Endothelial cell of umbilical vein (primary cell): ENCODE measurements around the gene SERPINE1. TPM values are rescaled to one million over a fixed set of nuclear protein-coding genes. Genes with fewer than 3 reads are reported as not detected.

ENCODE experiments used
- BruUV-seq: library from RNA; stranded (reverse); fragments of 400-500 nt; replicated peaks from 2 replicates; lab custom pipeline; 2021; lab: Mats Ljungman, UMichigan
- CTCF ChIA-PET: fragments of 300-600, 350-600 bp; sonication (Branson Sonifier 250); formaldehyde crosslinking; loops from one replicate; lab custom pipeline; 2021; ENCODE audit warnings: antibody characterized with exemption, inconsistent platforms; lab: Charles Lee
- POLR2A ChIA-PET: fragments of 300-600, 350-600 bp; sonication (Branson Sonifier 250); formaldehyde crosslinking; loops from one replicate; lab custom pipeline; 2021; ENCODE audit warnings: antibody characterized with exemption, inconsistent platforms; lab: Charles Lee
- DNase-seq: peaks from one replicate; pipeline ENCODE4 v3.0.0-alpha.2; 2011; ENCODE audit warnings: low read depth, low spot score
- FAIRE-seq: peaks from 2 replicates; lab custom pipeline; 2011; peaks lifted over from hg19 to GRCh38; lab: Jason Lieb, UNC
- H2AFZ ChIP-seq: 2 replicates; pipeline ENCODE4 v1.6.0; 2012; ENCODE audit warnings: low read depth, low read length, control low read depth, inconsistent platforms
- H3K27ac ChIP-seq: 2 replicates; pipeline ENCODE4 v1.5.1; 2011; ENCODE audit warnings: low read depth, mild to moderate bottlenecking, control low read depth, low read length, moderate library complexity; ENCODE audit not compliant: insufficient read depth
- H3K27me3 ChIP-seq, 2 experiments: 2 replicates each; pipeline versions ENCODE4 v1.6.0 to v1.6.1; 2011; ENCODE audit warnings: low read length in 2 of 2, mixed read lengths in 1 of 2; ENCODE audit not compliant: control insufficient read depth in 2 of 2, insufficient read depth in 2 of 2
- H3K36me3 ChIP-seq, 2 experiments: 2 replicates in 1 of 2; 3 replicates in 1 of 2; pipeline ENCODE4 v1.5.1; 2011; ENCODE audit warnings: low read length in 2 of 2, mild to moderate bottlenecking in 1 of 2, moderate library complexity in 1 of 2; ENCODE audit not compliant: control insufficient read depth in 2 of 2, insufficient read depth in 2 of 2; ENCODE audit errors: extremely low read depth in 1 of 2
- H3K4me1 ChIP-seq: 3 replicates; pipeline ENCODE4 v1.5.1; 2011; ENCODE audit warnings: mild to moderate bottlenecking, low read length; ENCODE audit not compliant: control insufficient read depth, insufficient read depth; ENCODE audit errors: extremely low read depth
- H3K4me2 ChIP-seq: 2 replicates; pipeline ENCODE4 v1.6.1; 2011; ENCODE audit warnings: low read length, control low read depth, mixed read lengths; ENCODE audit not compliant: insufficient read depth
- H3K4me3 ChIP-seq, 3 experiments: fragments of 200-600 bp in 1 of 3; sonication (generic), shearing (Covaris generic) in 1 of 3; replicated peaks in 1 of 3; 2 replicates each; pipeline ENCODE4 v1.5.1; 2011 to 2016; ENCODE audit warnings: control low read depth in 3 of 3, low read length in 3 of 3, mild to moderate bottlenecking in 2 of 3, inconsistent platforms in 1 of 3, low read depth in 1 of 3, moderate library complexity in 1 of 3; ENCODE audit not compliant: insufficient read depth in 1 of 3
- H3K79me2 ChIP-seq: 2 replicates; pipeline ENCODE4 v1.6.0; 2012; ENCODE audit warnings: low read length, inconsistent platforms; ENCODE audit not compliant: control insufficient read depth, insufficient read depth
- H3K9ac ChIP-seq: replicated peaks from 2 replicates; pipeline ENCODE3; 2011; ENCODE audit warnings: low read length, control low read depth; ENCODE audit not compliant: insufficient read depth; ENCODE audit errors: extremely low read depth
- H3K9me1 ChIP-seq: replicated peaks from 3 replicates; pipeline ENCODE4 v1.6.0; 2011; ENCODE audit warnings: mild to moderate bottlenecking, low read length; ENCODE audit not compliant: control insufficient read depth, insufficient read depth; ENCODE audit errors: extremely low read depth
- H3K9me3 ChIP-seq: replicated peaks from 2 replicates; pipeline ENCODE4 v1.5.1; 2012; ENCODE audit warnings: low read length, inconsistent platforms; ENCODE audit not compliant: control insufficient read depth, insufficient read depth
- H4K20me1 ChIP-seq: replicated peaks from 2 replicates; pipeline ENCODE3; 2011; ENCODE audit warnings: mild to moderate bottlenecking, low read length; ENCODE audit not compliant: control insufficient read depth, insufficient read depth; ENCODE audit errors: extremely low read depth
- CTCF ChIP-seq, 2 donors: IDR thresholded peaks; 1 replicate in 1 of 2; 2 replicates in 1 of 2; pipeline ENCODE4 v1.5.1; 2011; ENCODE audit warnings: low read length in 2 of 2, mild to moderate bottlenecking in 2 of 2, moderate library complexity in 2 of 2, control low read depth in 1 of 2, inconsistent platforms in 1 of 2, low read depth in 1 of 2; ENCODE audit not compliant: insufficient read depth in 1 of 2; ENCODE audit errors: extremely low read depth in 1 of 2
- EZH2 ChIP-seq: IDR thresholded peaks from 2 replicates; pipeline ENCODE4 v1.6.1; 2012; ENCODE audit warnings: borderline replicate concordance, low read depth, mild to moderate bottlenecking, moderate library complexity, low read length, inconsistent platforms; ENCODE audit not compliant: severe bottlenecking
- FOS ChIP-seq: IDR thresholded peaks from 2 replicates; pipeline ENCODE4 v1.6.1; 2011; ENCODE audit warnings: mild to moderate bottlenecking, low read length, moderate library complexity, borderline replicate concordance; ENCODE audit not compliant: insufficient read depth
- GATA2 ChIP-seq: IDR thresholded peaks from 2 replicates; pipeline ENCODE4 v1.7.0; 2011; ENCODE audit warnings: low read depth, mild to moderate bottlenecking, moderate library complexity, mixed read lengths, low read length; ENCODE audit not compliant: insufficient read length, insufficient read depth
- JUN ChIP-seq: IDR thresholded peaks from 2 replicates; pipeline ENCODE4 v1.6.1; 2011; ENCODE audit warnings: borderline replicate concordance, low read depth; ENCODE audit not compliant: insufficient read length, insufficient read depth
- MYC ChIP-seq: IDR thresholded peaks from one replicate; pipeline ENCODE4 v1.6.1; 2011; ENCODE audit warnings: mild to moderate bottlenecking, low read depth, low read length
- POLR2A ChIP-seq: IDR thresholded peaks from 2 replicates; pipeline ENCODE4 v1.6.1; 2012; ENCODE audit warnings: low read depth, mild to moderate bottlenecking, control low read depth, low read length
- POLR2AphosphoS5 ChIP-seq: IDR thresholded peaks from 2 replicates; pipeline ENCODE4 v1.6.1; 2012; ENCODE audit warnings: low read depth, mild to moderate bottlenecking, control low read depth, low read length, moderate library complexity; ENCODE audit not compliant: insufficient read depth
- dilution Hi-C: fragments of 300-500 bp; cut with MboI; formaldehyde crosslinking; loops from one replicate; pipeline ENCODE4 v1.15.0; 2019; ENCODE audit warnings: low sequenced_read_pairs; ENCODE audit not compliant: extremely low pct_ligation_motif_present
- intact Hi-C: fragments of 100-400 bp; cut with micrococcal nuclease; formaldehyde crosslinking; loops from one replicate; pipeline ENCODE4 v1.10.0; 2022
- polyA plus RNA-seq, 4 experiments: library from polyadenylated mRNA; depleted of rRNA in 3 of 4; stranded (reverse) in 3 of 4; unstranded in 1 of 4; fragments of >200 nt; gene quantifications; 2 replicates each; pipeline versions ENCODE4 v1.2.1 to v1.2.3, GENCODE V29; 2011 to 2012; ENCODE audit warnings: missing spikeins in 1 of 4
- total RNA-seq: library from RNA; stranded (reverse); gene quantifications from 2 replicates; pipeline ENCODE4 v1.2.3, GENCODE V29; 2021
- TF ChIP-seq, protein P1 (sequence below): IDR thresholded peaks from 2 replicates; pipeline ENCODE4 v1.6.1; 2011; ENCODE audit not compliant: insufficient read depth, insufficient read length

SERPINE1 gene
- total and polyA plus RNA-seq, 2 donors (not counting 3 experiments of a cell fraction or from before 2014, with no cell fraction given): 2,296 to 4,637 TPM

- CTCF ChIA-PET: interaction anchor here (0.7 to 1.4 kb wide), 2 partner anchors 17 to 66 kb away, joined by 3 read pairs; no protein-coding TSS in a partner anchor
- no peak overlapping the region for H3K27ac ChIP-seq
- no peaks in the 10 kb centered on the region for H4K20me1 ChIP-seq
- H3K36me3 ChIP-seq: peaks cover 5 to 19% of the 10 kb centered on the region in 2 experiments
- H3K9me1 ChIP-seq: no peaks in the 10 kb centered on the region
- H3K79me2 ChIP-seq: no peaks in the 10 kb centered on the region
- no peak overlapping the region for H2AFZ ChIP-seq
- H3K4me1 ChIP-seq: peaks cover 16% of the 10 kb centered on the region
- intact Hi-C loops (loop anchor here (10.0 kb wide), 1 partner anchor 266 kb away; the partner anchor contains the start of gene ACHE), dilution Hi-C loops (no loop called here)
- BruUV-seq: no TSS peak
- POLR2A ChIA-PET: no interaction called here
- no peak overlapping the region for H3K9ac ChIP-seq
- no peak for FAIRE-seq
- H3K27me3 ChIP-seq: peaks cover 16 to 24% of the 10 kb centered on the region in 2 experiments
- no peaks in the 10 kb centered on the region for H3K9me3 ChIP-seq
- TF ChIP-seq POLR2A (no peak), JUN (no peak), CTCF (IDR thresholded peaks at IDR 0.05; ENCODE audit: extremely low read depth in 1 of 2, insufficient read depth in 1 of 2, low read depth in 1 of 2, low read length in 2 of 2) (no peak), GATA2 (no peak), POLR2AphosphoS5 (no peak), FOS (no peak), MYC (no peak), EZH2 (no peak)
- TF ChIP-seq, protein P1, sequence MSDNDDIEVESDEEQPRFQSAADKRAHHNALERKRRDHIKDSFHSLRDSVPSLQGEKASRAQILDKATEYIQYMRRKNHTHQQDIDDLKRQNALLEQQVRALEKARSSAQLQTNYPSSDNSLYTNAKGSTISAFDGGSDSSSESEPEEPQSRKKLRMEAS: no peak
- no peak for DNase-seq
- no peak overlapping the region for H3K4me3 ChIP-seq
- H3K4me2 ChIP-seq: no peak overlapping the region
Measured at GRCh38 chr7:101160910-101161309, 34.0 kb downstream of the SERPINE1 start.
